HUES6 (cell line): Measurements from ENCODE around the gene IGF2R.

Experiments
- H3K27ac ChIP-seq: 2 replicates; pipeline ENCODE4 v1.7.0; 2013; ENCODE audit warnings: low read depth, mild to moderate bottlenecking, low read length, inconsistent platforms
- H3K27me3 ChIP-seq: 2 replicates; pipeline ENCODE4 v1.6.1; 2013; ENCODE audit warnings: low read length; ENCODE audit not compliant: control insufficient read depth, insufficient read depth
- H3K36me3 ChIP-seq: 2 replicates; pipeline ENCODE4 v1.6.1; 2013; ENCODE audit warnings: low read length; ENCODE audit not compliant: control insufficient read depth, insufficient read depth
- H3K4me1 ChIP-seq: 2 replicates; pipeline ENCODE4 v1.6.1; 2013; ENCODE audit warnings: low read length; ENCODE audit not compliant: control insufficient read depth, insufficient read depth
- H3K4me3 ChIP-seq: 2 replicates; pipeline ENCODE4 v1.5.1; 2013; ENCODE audit warnings: low read depth, low read length
- H3K9ac ChIP-seq: one replicate; pipeline ENCODE4 v1.6.1; 2013; ENCODE audit warnings: mild to moderate bottlenecking, low read length
- H3K9me3 ChIP-seq: 2 replicates; pipeline ENCODE4 v1.6.1; 2013; ENCODE audit warnings: low read depth, low read length; ENCODE audit not compliant: control insufficient read depth, insufficient read depth

IGF2R gene

GRCh38 chr6:160154471-160154870, 185.6 kb downstream of the IGF2R start:
- H3K27ac ChIP-seq = no peak overlapping the region
- peaks cover 3% of the 10 kb centered on the region; the same call in 1 of the 2 replicates for H3K9me3 ChIP-seq
- no peaks in the 10 kb centered on the region for H3K4me1 ChIP-seq
- no peaks in the 10 kb centered on the region for H3K27me3 ChIP-seq
- H3K4me3 ChIP-seq = no peak overlapping the region
- no peaks in the 10 kb centered on the region for H3K36me3 ChIP-seq
- H3K9ac ChIP-seq = no peak overlapping the region

GRCh38 chr6:160156842-160157241, 188.0 kb downstream of the IGF2R start:
- peaks cover 18% of the 10 kb centered on the region for H3K4me1 ChIP-seq
- H3K9me3 ChIP-seq = peaks cover 3% of the 10 kb centered on the region; the same call in 1 of the 2 replicates
- H3K27ac ChIP-seq = no peak overlapping the region
- no peaks in the 10 kb centered on the region for H3K36me3 ChIP-seq
- no peak overlapping the region for H3K9ac ChIP-seq
- H3K27me3 ChIP-seq = no peaks in the 10 kb centered on the region
- H3K4me3 ChIP-seq = no peak overlapping the region

GRCh38 chr6:160160450-160160849, 191.6 kb downstream of the IGF2R start:
- no peaks in the 10 kb centered on the region for H3K27me3 ChIP-seq
- peaks cover 22% of the 10 kb centered on the region for H3K4me1 ChIP-seq
- no peak overlapping the region for H3K9ac ChIP-seq
- H3K27ac ChIP-seq = no peak overlapping the region
- no peak overlapping the region for H3K4me3 ChIP-seq
- no peaks in the 10 kb centered on the region for H3K9me3 ChIP-seq
- no peaks in the 10 kb centered on the region for H3K36me3 ChIP-seq
